H1 (cell line): ENCODE measurements around the gene SAT1. TPM values are rescaled to one million over a fixed set of nuclear protein-coding genes. Genes with fewer than 3 reads are reported as not detected.

Experiments
- CTCF ChIA-PET: fragments of 300-600 bp; sonication (Branson Sonifier 250); formaldehyde crosslinking; loops from one replicate; lab custom pipeline; 2021; ENCODE audit not compliant: partially characterized antibody; lab: Charles Lee
- POLR2A ChIA-PET: fragments of 300-600 bp; sonication (Branson Sonifier 250); formaldehyde crosslinking; loops from one replicate; lab custom pipeline; 2021; ENCODE audit warnings: inconsistent platforms; ENCODE audit not compliant: partially characterized antibody; lab: Charles Lee
- DNase-seq, 2 experiments: peaks; one replicate each; pipeline versions ENCODE4 v3.0.0 to v3.0.0-alpha.2; 2010 to 2022; ENCODE audit warnings: low spot score in 2 of 2, low read depth in 1 of 2, mixed read lengths in 1 of 2
- FAIRE-seq: peaks from 2 replicates; lab custom pipeline; 2011; peaks lifted over from hg19 to GRCh38; lab: Jason Lieb, UNC
- H2AFZ ChIP-seq: 2 replicates; pipeline ENCODE4 v1.8.1; 2012; ENCODE audit warnings: low read length, inconsistent platforms
- H2AK5ac ChIP-seq: 2 replicates; pipeline ENCODE4 v1.6.1; 2013; ENCODE audit warnings: low read depth, low read length
- H2BK120ac ChIP-seq: replicated peaks from 2 replicates; pipeline ENCODE3; 2013; ENCODE audit warnings: low read depth, low read length, inconsistent platforms
- H2BK12ac ChIP-seq: 2 replicates; pipeline ENCODE4 v1.6.1; 2013; ENCODE audit warnings: low read depth, low read length
- H2BK15ac ChIP-seq: 2 replicates; pipeline ENCODE4 v1.6.1; 2013; ENCODE audit warnings: low read length
- H2BK20ac ChIP-seq: 2 replicates; pipeline ENCODE4 v1.6.1; 2013; ENCODE audit warnings: low read length
- H2BK5ac ChIP-seq: 2 replicates; pipeline ENCODE4 v1.6.1; 2013; ENCODE audit warnings: low read depth, low read length
- H3K14ac ChIP-seq: 2 replicates; pipeline ENCODE4 v1.6.1; 2013; ENCODE audit warnings: inconsistent platforms; ENCODE audit not compliant: insufficient read length
- H3K18ac ChIP-seq: 2 replicates; pipeline ENCODE4 v1.6.1; 2013; ENCODE audit warnings: low read length; ENCODE audit errors: extremely low read depth
- H3K23ac ChIP-seq: 2 replicates; pipeline ENCODE4 v1.6.1; 2013; ENCODE audit warnings: inconsistent platforms; ENCODE audit not compliant: insufficient read length
- H3K23me2 ChIP-seq: 2 replicates; pipeline ENCODE4 v1.6.1; 2013; ENCODE audit warnings: low read depth, low read length
- H3K27ac ChIP-seq: 2 replicates; pipeline ENCODE4 v1.6.1; 2011; ENCODE audit warnings: low read depth, low read length, inconsistent platforms
- H3K27me3 ChIP-seq, 4 experiments: replicated peaks in 1 of 4; 1 replicate in 1 of 4; 2 replicates in 3 of 4; pipeline versions ENCODE4 v1.6.1 to v1.8.1; 2011 to 2013; ENCODE audit warnings: low read length in 3 of 4, mild to moderate bottlenecking in 3 of 4, inconsistent platforms in 2 of 4, mixed read lengths in 2 of 4, moderate library complexity in 1 of 4; ENCODE audit not compliant: control insufficient read depth in 3 of 4, insufficient read depth in 3 of 4; ENCODE audit errors: extremely low read depth in 1 of 4
- H3K36me3 ChIP-seq, 4 experiments: 2 replicates each; pipeline versions ENCODE4 v1.6.1 to v1.8.1; 2011 to 2013; ENCODE audit warnings: mild to moderate bottlenecking in 4 of 4, low read length in 3 of 4, moderate library complexity in 2 of 4, control low read depth in 1 of 4, inconsistent platforms in 1 of 4; ENCODE audit not compliant: insufficient read depth in 4 of 4, control insufficient read depth in 2 of 4
- H3K4ac ChIP-seq: replicated peaks from 2 replicates; pipeline ENCODE3; 2013; ENCODE audit warnings: low read length, low read depth, mixed read lengths, inconsistent platforms; ENCODE audit not compliant: insufficient read length
- H3K4me1 ChIP-seq, 4 experiments: replicated peaks in 1 of 4; 1 replicate in 1 of 4; 2 replicates in 3 of 4; pipeline versions ENCODE4 v1.6.1 to v1.8.1; 2011 to 2013; ENCODE audit warnings: low read length in 3 of 4, inconsistent platforms in 2 of 4, mixed read lengths in 1 of 4; ENCODE audit not compliant: insufficient read depth in 4 of 4, control insufficient read depth in 3 of 4
- H3K4me2 ChIP-seq, 2 experiments: 2 replicates each; pipeline versions ENCODE4 v1.6.1 to v1.8.1; 2011 to 2013; ENCODE audit warnings: low read depth in 2 of 2, low read length in 2 of 2, control low read depth in 1 of 2, inconsistent platforms in 1 of 2, mild to moderate bottlenecking in 1 of 2; ENCODE audit not compliant: insufficient read depth in 1 of 2
- H3K4me3 ChIP-seq, 4 experiments: fragments of 200-600, 300-600 bp in 1 of 4; sonication (generic), shearing (Covaris generic), sonication (Bioruptor Twin) in 1 of 4; 2 replicates each; pipeline versions ENCODE4 v1.5.1 to v1.8.1; 2011 to 2016; ENCODE audit warnings: low read length in 4 of 4, low read depth in 3 of 4, control low read depth in 2 of 4, inconsistent platforms in 2 of 4, mild to moderate bottlenecking in 2 of 4, mixed read lengths in 1 of 4, moderate library complexity in 1 of 4; ENCODE audit not compliant: insufficient read depth in 2 of 4; ENCODE audit errors: extremely low read depth in 1 of 4
- H3K56ac ChIP-seq: replicated peaks from 2 replicates; pipeline ENCODE3; 2013; ENCODE audit warnings: low read depth, mild to moderate bottlenecking, mixed read lengths, low read length, inconsistent platforms; ENCODE audit not compliant: insufficient read length
- H3K79me1 ChIP-seq: 2 replicates; pipeline ENCODE4 v1.6.1; 2013; ENCODE audit warnings: low read depth, low read length, control low read depth
- H3K79me2 ChIP-seq, 2 experiments: 2 replicates each; pipeline versions ENCODE4 v1.6.1 to v1.8.1; 2012 to 2013; ENCODE audit warnings: low read length in 2 of 2, mild to moderate bottlenecking in 2 of 2, inconsistent platforms in 1 of 2; ENCODE audit not compliant: insufficient read depth in 2 of 2, control insufficient read depth in 1 of 2
- H3K9ac ChIP-seq, 4 experiments: replicated peaks in 1 of 4; 1 replicate in 1 of 4; 2 replicates in 3 of 4; pipeline versions ENCODE4 v1.6.1 to v1.8.1; 2011 to 2013; ENCODE audit warnings: low read depth in 3 of 4, low read length in 3 of 4, control low read depth in 2 of 4, mild to moderate bottlenecking in 2 of 4, moderate library complexity in 2 of 4, inconsistent platforms in 1 of 4; ENCODE audit errors: extremely low read depth in 1 of 4
- H3K9me3 ChIP-seq, 2 experiments: 2 replicates each; pipeline versions ENCODE4 v1.6.1 to v1.8.1; 2012 to 2013; ENCODE audit warnings: mild to moderate bottlenecking in 2 of 2, moderate library complexity in 2 of 2, control low read depth in 1 of 2, inconsistent platforms in 1 of 2, low read depth in 1 of 2, low read length in 1 of 2, mixed read lengths in 1 of 2; ENCODE audit not compliant: insufficient read depth in 2 of 2
- H4K20me1 ChIP-seq, 2 experiments: replicated peaks in 1 of 2; 2 replicates each; pipeline versions ENCODE3 to v1.8.1; 2011 to 2013; ENCODE audit warnings: inconsistent platforms in 2 of 2, low read length in 2 of 2, mild to moderate bottlenecking in 1 of 2; ENCODE audit not compliant: insufficient read depth in 2 of 2, control insufficient read depth in 1 of 2
- H4K5ac ChIP-seq: 2 replicates; pipeline ENCODE4 v1.6.1; 2013; ENCODE audit warnings: low read length, low read depth, mixed read lengths, inconsistent platforms; ENCODE audit not compliant: insufficient read length
- H4K8ac ChIP-seq: 2 replicates; pipeline ENCODE4 v1.8.0; 2013; ENCODE audit warnings: mild to moderate bottlenecking, moderate library complexity, low read length, inconsistent platforms; ENCODE audit not compliant: insufficient read depth; ENCODE audit errors: extremely low read depth
- H4K91ac ChIP-seq: replicated peaks from 2 replicates; pipeline ENCODE3; 2013; ENCODE audit warnings: low read length, mixed read lengths, inconsistent platforms; ENCODE audit not compliant: insufficient read length
- CTBP2 ChIP-seq: IDR thresholded peaks from 2 replicates; pipeline ENCODE4 v1.7.0; 2011; ENCODE audit warnings: borderline replicate concordance, mild to moderate bottlenecking, moderate library complexity, mixed read lengths, low read length; ENCODE audit not compliant: insufficient read depth, insufficient read length
- NRF1 ChIP-seq: IDR thresholded peaks from 2 replicates; pipeline ENCODE4 v1.6.1; 2011; ENCODE audit warnings: mild to moderate bottlenecking, low read depth, low read length, improper control_type of control experiment
- PHF8 ChIP-seq: fragments of 200-600 bp; sonication (generic); conservative IDR thresholded peaks from 2 replicates; pipeline ENCODE4 v1.7.1; 2012; ENCODE audit warnings: low read depth, mild to moderate bottlenecking, inconsistent platforms, low read length, moderate library complexity
- WGBS, 2 experiments: shearing (Covaris generic) in 1 of 2; methylation state at CpG; one replicate each; pipeline versions ENCODE4 v1.1.6 to v1.1.7; 2013 to 2015; ENCODE audit warnings: low lambda C conversion rate in 2 of 2, mixed read lengths in 2 of 2, inconsistent platforms in 1 of 2, low coverage in 1 of 2, missing lambda C conversion rate in 1 of 2; ENCODE audit not compliant: insufficient replicate concordance in 2 of 2, insufficient coverage in 1 of 2, insufficient read length in 1 of 2; ENCODE audit errors: extremely low coverage in 1 of 2, missing lambda C conversion rate in 1 of 2; 5-methylcytosine and 5-hydroxymethylcytosine counted together
- polyA plus RNA-seq, 7 experiments: library from polyadenylated mRNA; depleted of rRNA in 3 of 7; stranded (reverse) in 5 of 7; unstranded in 2 of 7; fragments of >200 nt in 5 of 7; fragments of 200-250 nt in 2 of 7; gene quantifications; 1 replicate in 5 of 7; 2 replicates in 1 of 7; 4 replicates in 1 of 7; pipeline versions ENCODE4 v1.2.1 to v1.2.3, GENCODE V29; 2011 to 2013; ENCODE audit warnings: missing spikeins in 2 of 7, mixed read lengths in 2 of 7
- total RNA-seq: library from RNA; stranded (reverse); fragmentation: NEBNext Ultra II Directional; extraction: Animal tissue kit (Norgen Biotek cat#: 25700); gene quantifications from 2 replicates; pipeline ENCODE4 v1.2.1, GENCODE V29; 2021
- TF ChIP-seq, protein P1 (sequence below), 3 experiments: IDR thresholded peaks; 1 replicate in 2 of 3; 2 replicates in 1 of 3; pipeline versions ENCODE4 v1.5.1 to v1.6.1; 2011; ENCODE audit warnings: low read length in 3 of 3, mild to moderate bottlenecking in 3 of 3, inconsistent platforms in 2 of 3, low read depth in 1 of 3, moderate library complexity in 1 of 3; ENCODE audit not compliant: insufficient read depth in 1 of 3; ENCODE audit errors: control extremely low read depth in 1 of 3

Gene SAT1
- total and polyA plus RNA-seq, 2 of the 8 experiments (the other 6 are each of a cell fraction or from before 2014, with no cell fraction given) = 29.2 to 36.8 TPM

DNA sequence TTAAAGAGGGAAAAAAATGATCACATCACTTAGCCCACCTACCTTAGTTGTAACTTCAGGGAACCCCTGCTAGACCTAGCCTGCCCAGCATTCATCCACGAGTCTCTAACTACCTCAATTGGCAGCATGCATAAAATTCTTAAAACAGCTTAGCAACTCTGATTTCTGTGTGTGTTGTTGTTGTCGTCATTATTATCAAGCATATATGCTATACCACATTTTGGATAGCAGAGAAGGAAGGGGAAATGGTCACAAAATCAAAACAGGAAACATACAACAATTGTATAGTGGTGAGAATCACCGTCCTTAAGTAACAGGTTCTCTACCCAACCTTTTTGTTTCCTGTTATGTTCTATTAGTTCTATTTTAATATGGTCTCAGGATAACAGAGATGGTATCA, 37.2 kb upstream of the SAT1 start:
- Histone ChIP-seq H2AK5ac (no peak overlapping the region), H3K9ac (no peak overlapping the region), H3K4me3 (no peak overlapping the region), H3K23ac (no peak overlapping the region), H3K4ac (no peak overlapping the region), H3K36me3 (no peaks in the 10 kb centered on the region), H3K27me3 (no peaks in the 10 kb centered on the region), H2BK5ac (no peak overlapping the region), H4K20me1 (no peaks in the 10 kb centered on the region), H2AFZ (no peak overlapping the region), H4K91ac (no peak overlapping the region), H3K18ac (no peak overlapping the region), H3K14ac (no peak overlapping the region), H2BK12ac (no peak overlapping the region), H3K4me2 (no peak overlapping the region), H2BK15ac (no peak overlapping the region), H4K5ac (no peak overlapping the region), H3K79me2 (peaks cover 0 to 16% of the 10 kb centered on the region in 2 experiments; a peak in 2 of 4 replicates), H3K79me1 (no peaks in the 10 kb centered on the region), H3K4me1 (no peaks in the 10 kb centered on the region), H3K27ac (no peak overlapping the region), H3K9me3 (no peaks in the 10 kb centered on the region), H3K56ac (no peak overlapping the region), H2BK20ac (no peak overlapping the region), H3K23me2 (no peaks in the 10 kb centered on the region; the same call in 1 of the 2 replicates), H4K8ac (no peak overlapping the region), H2BK120ac (no peak overlapping the region)
- DNase-seq = no peak
- 96% methylated on average over 3 of the region's 3 CpGs; no CpG with 5 or more reads in 1 of the 2 experiments for WGBS, 2 experiments
- TF ChIP-seq, protein P1, sequence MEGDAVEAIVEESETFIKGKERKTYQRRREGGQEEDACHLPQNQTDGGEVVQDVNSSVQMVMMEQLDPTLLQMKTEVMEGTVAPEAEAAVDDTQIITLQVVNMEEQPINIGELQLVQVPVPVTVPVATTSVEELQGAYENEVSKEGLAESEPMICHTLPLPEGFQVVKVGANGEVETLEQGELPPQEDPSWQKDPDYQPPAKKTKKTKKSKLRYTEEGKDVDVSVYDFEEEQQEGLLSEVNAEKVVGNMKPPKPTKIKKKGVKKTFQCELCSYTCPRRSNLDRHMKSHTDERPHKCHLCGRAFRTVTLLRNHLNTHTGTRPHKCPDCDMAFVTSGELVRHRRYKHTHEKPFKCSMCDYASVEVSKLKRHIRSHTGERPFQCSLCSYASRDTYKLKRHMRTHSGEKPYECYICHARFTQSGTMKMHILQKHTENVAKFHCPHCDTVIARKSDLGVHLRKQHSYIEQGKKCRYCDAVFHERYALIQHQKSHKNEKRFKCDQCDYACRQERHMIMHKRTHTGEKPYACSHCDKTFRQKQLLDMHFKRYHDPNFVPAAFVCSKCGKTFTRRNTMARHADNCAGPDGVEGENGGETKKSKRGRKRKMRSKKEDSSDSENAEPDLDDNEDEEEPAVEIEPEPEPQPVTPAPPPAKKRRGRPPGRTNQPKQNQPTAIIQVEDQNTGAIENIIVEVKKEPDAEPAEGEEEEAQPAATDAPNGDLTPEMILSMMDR (IDR thresholded peaks at IDR 0.05; ENCODE audit: control extremely low read depth in 1 of 3, insufficient read depth in 1 of 3, low read depth in 1 of 3, low read length in 3 of 3) = no peak
- TF ChIP-seq CTBP2 (no peak), PHF8 (no peak), NRF1 (no peak)
- ChIA-PET CTCF (interaction anchor here (1.4 kb wide), 1 partner anchor 11 kb away, joined by 3 read pairs; no protein-coding TSS in a partner anchor), POLR2A (interaction anchor here (0.8 kb wide), 1 partner anchor 37 kb away, joined by 3 read pairs; no protein-coding TSS in a partner anchor)
- no peak for FAIRE-seq
